HTERT RPE-1 (cell line): ENCODE results near the gene KRT33A.

Source experiments
- in situ Hi-C: fragments of 300-500 bp; cut with MboI; formaldehyde crosslinking; loops from 4 replicates; pipeline ENCODE4 v1.14.3; 2020; ENCODE audit warnings: low sequenced_read_pairs

KRT33A gene

GRCh38 chr17:41331606-41332005, 19.0 kb downstream of the KRT33A start:
- in situ Hi-C loops: no loop called here

GRCh38 chr17:41329279-41329948, 21.2 kb downstream of the KRT33A start:
- in situ Hi-C loops: no loop called here

DNA sequence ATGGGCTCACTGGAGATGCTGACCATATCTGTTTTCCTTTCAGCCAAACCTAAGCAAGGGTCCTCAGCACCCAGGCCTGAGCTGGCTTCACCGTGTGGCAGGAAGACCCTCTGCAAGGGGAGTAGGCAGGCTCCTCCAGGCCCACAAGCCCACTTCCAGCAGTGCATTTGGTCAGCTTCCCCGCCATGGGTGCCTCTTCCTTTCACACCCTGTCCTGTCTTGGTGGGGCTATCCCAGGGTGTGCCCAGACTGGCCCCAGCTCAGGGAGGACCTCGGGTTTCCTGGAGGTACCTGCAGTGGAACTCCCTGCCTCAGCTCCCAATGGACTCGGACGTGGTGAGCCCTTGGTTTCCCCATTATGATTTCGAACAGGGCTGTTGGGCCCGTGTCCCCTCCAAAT, 22.4 kb downstream of the KRT33A start:
- in situ Hi-C loops: no loop called here

- in situ Hi-C loops: no loop called here
Measured at GRCh38 chr17:41327411-41328120, 23.1 kb downstream of the KRT33A start.

GRCh38 chr17:41326173-41327145, 24.2 kb downstream of the KRT33A start:
- in situ Hi-C loops: no loop called here

- in situ Hi-C loops: no loop called here
Measured at GRCh38 chr17:41325611-41326010, 25.0 kb downstream of the KRT33A start.

GRCh38 chr17:41325126-41325525, 25.5 kb downstream of the KRT33A start:
- in situ Hi-C loops: no loop called here

DNA sequence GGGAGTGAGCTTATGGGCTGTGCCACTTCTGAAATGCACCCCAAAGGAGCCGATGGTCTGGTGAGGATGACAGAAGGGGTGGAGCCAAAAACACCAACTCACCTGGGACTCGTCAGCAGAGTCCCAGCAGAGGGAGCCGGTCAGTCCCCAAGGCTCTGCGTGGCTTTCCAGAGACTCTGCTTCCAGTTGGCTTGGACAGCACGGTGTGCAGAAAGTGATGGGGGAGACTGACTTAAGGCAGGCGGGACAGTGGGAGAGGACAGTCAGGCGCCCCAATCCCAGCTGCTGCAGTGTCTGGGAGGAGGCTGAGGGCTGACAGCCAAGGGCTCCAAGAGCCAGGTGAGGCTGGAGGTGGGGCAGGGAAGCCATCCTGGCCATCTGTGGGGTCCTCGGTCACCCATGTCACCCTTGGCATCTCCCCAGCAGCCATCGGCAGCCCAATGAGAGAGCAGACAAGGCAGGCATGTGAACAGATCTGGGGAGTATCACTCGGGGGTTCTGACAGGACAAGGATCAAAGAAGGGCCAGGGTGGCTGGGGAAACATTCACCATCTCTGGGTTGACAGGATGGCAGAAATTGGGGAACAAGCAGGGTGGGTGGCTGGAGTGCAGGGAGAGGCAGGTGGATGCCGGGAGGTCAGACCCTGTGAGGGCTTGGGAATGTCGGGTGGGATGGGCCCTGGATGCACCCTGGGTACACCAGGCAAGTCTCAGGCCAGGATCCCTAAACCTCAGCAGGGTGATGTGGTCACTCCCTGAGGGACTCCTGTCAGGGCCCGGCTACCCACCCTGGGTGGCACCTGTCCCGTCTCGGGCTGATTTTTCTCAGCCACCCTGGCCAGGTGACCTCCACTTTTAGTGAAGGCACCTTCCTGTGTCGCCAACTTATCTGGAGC, 26.2 kb downstream of the KRT33A start:
- in situ Hi-C loops: no loop called here

DNA sequence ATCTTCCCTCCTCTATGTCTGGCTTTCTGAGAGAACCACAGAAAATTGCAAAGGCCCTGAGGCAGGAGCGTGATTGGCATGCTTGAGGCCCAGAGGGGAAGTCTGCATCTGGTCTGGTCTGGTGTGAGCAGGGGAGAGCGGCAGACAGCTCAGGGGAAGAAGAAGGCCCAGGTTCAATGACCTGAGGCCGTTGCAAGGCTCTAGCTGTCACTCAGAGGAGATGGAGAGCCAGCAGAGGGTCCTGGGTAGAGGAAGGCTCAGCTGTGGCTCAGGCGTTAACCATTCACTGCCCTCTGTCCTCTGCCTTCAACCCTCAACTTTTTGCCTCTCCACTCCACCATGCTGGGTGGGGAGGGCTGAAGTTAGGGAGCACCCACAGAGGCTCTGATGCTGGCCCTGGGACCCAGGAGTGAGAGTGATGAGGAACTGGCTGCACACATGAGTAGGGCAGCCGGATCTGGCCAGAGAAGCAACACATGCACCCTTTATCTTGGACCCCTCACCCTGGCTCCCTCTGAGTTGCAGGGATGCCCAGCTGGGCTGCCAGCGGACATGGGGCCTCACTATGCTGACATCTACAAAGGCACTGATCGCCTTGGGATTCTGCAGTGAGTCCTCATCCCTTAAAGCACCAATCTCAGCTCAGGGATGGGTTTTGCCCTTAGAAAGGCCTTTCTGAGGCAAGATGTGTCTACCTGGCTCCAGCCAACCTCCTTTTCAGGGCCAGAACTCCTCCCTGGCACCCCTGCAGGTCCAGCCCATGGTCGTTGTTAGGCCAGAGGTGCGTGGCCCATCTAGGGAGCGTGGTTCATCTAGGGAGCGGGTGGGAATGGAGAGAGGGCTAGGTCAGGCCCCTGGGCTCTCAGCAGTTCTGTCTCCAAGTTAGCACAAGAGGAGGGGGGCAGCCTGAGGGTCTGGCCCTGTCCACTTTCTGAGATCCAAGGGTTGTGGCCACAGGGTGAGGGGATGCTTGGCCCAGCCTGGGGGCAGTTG, 27.4 kb downstream of the KRT33A start:
- in situ Hi-C loops: no loop called here

DNA sequence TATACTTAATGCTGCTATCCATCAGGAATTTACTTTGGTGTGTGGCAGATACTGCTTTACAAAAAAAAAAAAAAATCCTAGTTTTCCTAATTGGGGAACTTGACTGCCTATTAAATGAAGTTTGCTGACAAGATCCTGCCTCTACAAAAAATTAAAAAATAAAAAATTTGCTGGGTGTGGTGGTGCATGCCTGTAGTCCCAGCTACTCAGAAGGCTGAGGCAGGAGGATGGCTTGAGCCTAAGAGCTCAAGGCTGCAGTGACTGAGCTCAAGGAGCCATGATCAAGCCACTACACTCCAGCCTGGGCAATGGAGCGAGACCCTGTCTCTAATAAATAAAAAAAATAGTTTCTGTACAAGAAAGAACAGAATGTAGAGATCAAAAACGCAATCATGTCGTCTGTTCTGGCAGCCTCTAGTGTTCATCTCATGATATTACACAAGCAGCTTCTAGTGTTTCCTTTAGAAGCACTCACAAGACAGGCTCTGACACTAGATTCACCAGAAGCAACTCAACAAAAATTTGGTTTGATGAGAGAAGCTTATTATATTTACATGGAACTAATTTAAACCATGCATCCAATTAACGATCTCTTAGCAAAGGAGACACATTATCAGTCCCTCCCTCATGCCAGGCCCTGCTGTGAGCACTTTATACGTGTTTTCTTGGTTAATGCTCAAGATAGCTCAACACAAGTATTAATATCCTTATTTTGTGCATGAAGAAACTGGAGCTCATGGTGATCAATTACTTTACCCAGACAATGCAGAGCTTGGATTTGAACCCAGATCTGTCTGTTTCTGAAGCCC, 28.3 kb downstream of the KRT33A start:
- in situ Hi-C loops: no loop called here

- in situ Hi-C loops: no loop called here
Measured at GRCh38 chr17:41318231-41318630, 32.4 kb downstream of the KRT33A start.

DNA sequence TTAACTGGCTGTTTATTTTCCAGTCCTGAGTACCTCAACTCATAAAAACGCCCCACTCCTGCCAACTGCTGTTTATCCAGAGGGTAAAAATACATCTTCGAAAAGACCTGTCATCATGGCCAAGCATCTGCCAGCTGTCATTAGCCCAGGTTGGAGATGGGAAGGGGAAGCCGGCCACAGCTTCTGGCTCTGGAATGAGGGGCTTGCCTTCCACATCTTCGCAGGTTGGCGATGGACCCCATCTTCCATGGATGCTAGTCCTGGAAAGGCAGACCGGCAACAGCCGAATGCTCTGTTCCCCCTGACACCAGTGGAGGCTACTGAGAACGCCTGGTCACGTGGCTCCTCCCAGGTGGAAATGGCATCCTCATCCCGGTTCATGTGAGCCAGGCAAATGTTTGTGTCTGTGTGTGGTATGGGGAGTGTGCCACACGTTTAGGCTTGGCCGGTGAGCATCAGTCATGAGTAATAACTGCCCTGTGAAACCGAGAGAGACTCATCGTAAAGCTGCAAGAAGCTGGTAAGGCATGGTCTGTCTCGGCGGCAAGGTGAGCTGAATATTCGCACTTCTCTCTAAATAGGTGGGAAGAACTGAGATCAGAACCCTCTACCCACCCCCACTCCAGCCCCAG, 34.7 kb downstream of the KRT33A start:
- in situ Hi-C loops: no loop called here

GRCh38 chr17:41315204-41315794, 35.3 kb downstream of the KRT33A start, which contains the start of gene KRTAP17-1:
Gene KRTAP17-1, minus strand, starts transcription at chr17:41315710. Its CDS starts 60 bp downstream, at chr17:41315650.
- in situ Hi-C loops: no loop called here

DNA sequence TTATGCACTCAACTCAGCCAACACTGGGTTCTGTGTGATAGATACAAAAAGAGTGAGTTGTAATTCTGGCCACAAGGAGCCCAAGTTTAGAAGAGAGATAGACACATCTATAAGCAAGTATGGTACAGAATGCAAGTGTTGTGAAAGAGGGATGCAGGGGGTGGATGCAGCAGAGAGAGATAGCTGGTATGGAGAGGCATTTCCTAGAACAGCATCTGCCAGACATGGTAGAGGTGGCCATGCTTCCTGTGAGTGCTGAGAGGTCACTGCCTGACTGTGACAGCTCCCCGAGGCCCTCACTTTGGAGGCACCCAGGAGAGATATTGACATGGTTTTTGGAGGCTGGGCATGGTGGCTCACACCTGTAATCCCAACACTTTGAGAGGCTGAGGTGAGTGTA, 39.5 kb downstream of the KRT33A start:
- in situ Hi-C loops: no loop called here

DNA sequence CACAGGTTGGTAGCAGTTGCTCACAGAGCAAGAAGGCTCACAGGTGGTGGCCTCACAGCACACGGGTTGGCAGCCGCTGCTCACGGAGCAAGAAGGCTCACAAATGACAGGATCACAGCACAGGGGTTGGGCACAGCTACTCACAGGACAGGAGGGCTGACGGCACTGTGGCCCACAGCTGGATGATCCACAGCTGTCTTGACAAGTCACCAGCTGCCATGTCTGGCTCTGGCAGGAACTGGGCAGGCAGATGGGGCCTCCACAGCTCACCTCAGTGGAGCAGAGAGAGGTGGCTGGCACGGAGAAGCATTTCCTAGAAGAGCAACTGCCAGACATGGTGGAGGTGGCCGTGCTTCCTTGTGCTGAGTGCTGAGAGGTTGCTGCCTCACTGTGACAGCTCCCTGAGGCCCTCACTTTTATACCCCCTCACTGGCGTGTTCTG, 41.7 kb downstream of the KRT33A start, which contains the start of gene KRTAP16-1:
Gene KRTAP16-1, minus strand, starts transcription at position 392 of the 442 bp plus-strand sequence. Its CDS starts 56 bp downstream, at position 336.
- in situ Hi-C loops: no loop called here

GRCh38 chr17:41308251-41308917, 42.2 kb downstream of the KRT33A start:
- in situ Hi-C loops: no loop called here

DNA sequence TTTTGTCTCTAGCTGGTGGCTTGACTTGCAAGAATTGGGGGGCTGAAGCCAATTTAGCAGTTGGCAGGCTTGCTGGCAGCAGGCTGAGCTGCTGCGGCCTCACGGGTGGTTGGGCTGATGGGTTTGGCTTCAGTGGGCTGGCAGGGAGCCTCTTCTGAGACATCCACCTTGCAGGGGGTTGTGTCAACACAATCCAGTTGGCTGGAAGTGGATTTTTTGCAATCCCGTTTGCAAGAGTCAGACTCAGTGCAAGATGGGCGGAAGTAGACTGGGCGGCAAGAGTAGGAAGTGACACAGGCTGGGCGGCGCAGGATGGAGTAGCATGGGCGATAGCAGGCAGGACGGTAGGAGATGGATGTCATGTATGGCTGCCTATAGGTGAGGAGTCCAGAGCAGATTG, 43.0 kb downstream of the KRT33A start:
- in situ Hi-C loops: no loop called here
